Activated CD4-positive, alpha-beta T cell treated with anti-CD3 and anti-CD28 coated beads for 48 hours (primary cell): ENCODE data around the gene SLC5A3.

Experiments
- DNase-seq: peaks from one replicate; pipeline ENCODE4 v3.0.0-alpha.2; 2020

Gene SLC5A3

GRCh38 chr21:34105947-34106541 lies 32.7 kb downstream of the SLC5A3 start:
- no peak for DNase-seq

- no peak for DNase-seq
Measured at GRCh38 chr21:34107606-34108005, 34.2 kb downstream of the SLC5A3 start.

- DNase-seq = no peak
Measured at GRCh38 chr21:34109075-34109474, 35.7 kb downstream of the SLC5A3 start.

- DNase-seq = no peak
Measured at GRCh38 chr21:34110594-34111202, 37.3 kb downstream of the SLC5A3 start.

GRCh38 chr21:34112316-34113033 lies 39.1 kb downstream of the SLC5A3 start:
- no peak for DNase-seq

GRCh38 chr21:34113842-34114241 lies 40.5 kb downstream of the SLC5A3 start:
- no peak for DNase-seq

- no peak for DNase-seq
Measured at GRCh38 chr21:34115160-34115559, 41.8 kb downstream of the SLC5A3 start.

GRCh38 chr21:34116569-34116968 lies 43.2 kb downstream of the SLC5A3 start:
- DNase-seq = no peak

- DNase-seq = no peak
Measured at GRCh38 chr21:34120867-34121266, 47.5 kb downstream of the SLC5A3 start.

- no peak for DNase-seq
Measured at GRCh38 chr21:34122047-34122446, 48.7 kb downstream of the SLC5A3 start.
